Ovary (tissue), 9 donors: ENCODE data around the gene FECH. TPM values are rescaled to one million over a fixed set of nuclear protein-coding genes. Genes with fewer than 3 reads are reported as not detected.

Experiments
- DNase-seq, 5 donors: peaks; one replicate each; pipeline ENCODE4 v3.0.0-alpha.2; 2019 to 2020
- H3K27ac ChIP-seq, 2 donors: fragments of 200-600 bp; one replicate each; pipeline versions ENCODE4 v1.5.1 to v1.8.0; 2019 to 2022
- H3K27me3 ChIP-seq: fragments of 200-600 bp; one replicate; pipeline ENCODE4 v1.8.0; 2022
- H3K36me3 ChIP-seq: fragments of 200-600 bp; sonication (generic); one replicate; pipeline ENCODE4 v1.5.1; 2019
- H3K4me1 ChIP-seq: one replicate; pipeline ENCODE4 v1.8.1; 2013; ENCODE audit warnings: mild to moderate bottlenecking, moderate library complexity; ENCODE audit not compliant: insufficient read depth
- H3K4me3 ChIP-seq: fragments of 200-600 bp; sonication (generic); one replicate; pipeline ENCODE4 v1.5.1; 2017
- H3K9me3 ChIP-seq, 2 donors: fragments of 200-600 bp in 1 of 2; sonication (generic) in 1 of 2; one replicate each; pipeline versions ENCODE4 v1.5.1 to v1.8.1; 2013 to 2019; ENCODE audit warnings: mild to moderate bottlenecking in 1 of 2, moderate library complexity in 1 of 2
- EP300 ChIP-seq: sonication (generic); formaldehyde crosslinking; IDR thresholded peaks from one replicate; pipeline ENCODE4 v1.6.1; 2017; ENCODE audit warnings: antibody characterized with exemption
- POLR2A ChIP-seq: fragments of 450-650 bp; IDR thresholded peaks from one replicate; pipeline ENCODE4 v1.6.1; 2017; ENCODE audit warnings: antibody characterized with exemption, mild to moderate bottlenecking, moderate library complexity
- WGBS, 3 donors: extraction: QIAGEN DNeasy Blood & Tissue Kit in 1 of 3; methylation state at CpG; one replicate each; pipeline versions ENCODE4 v1.1.5 to v1.1.7; 2013 to 2017; 5-methylcytosine and 5-hydroxymethylcytosine counted together
- intact Hi-C, 4 donors: fragments of 100-400 bp; cut with DNase I; formaldehyde crosslinking; loops; one replicate each; pipeline versions ENCODE4 v1.11.0 to v1.15.1; 2022 to 2023
- polyA plus RNA-seq, 2 donors: library from polyadenylated mRNA; stranded (reverse); fragments of 200-250 nt in 1 of 2; fragments of 350-450 nt in 1 of 2; fragmentation: Illumina TruSeq in 1 of 2; extraction: RNeasy Lipid Tissue Mini Kit (QIAGEN cat#74804) in 1 of 2; gene quantifications; one replicate each; pipeline ENCODE4 v1.2.3, GENCODE V29; 2013 to 2014
- total RNA-seq, 7 donors: library from RNA; depleted of rRNA in 2 of 7; stranded (reverse); fragments of >200 nt in 2 of 7; fragmentation: NEBNext Ultra II Directional in 3 of 7; extraction: Animal tissue kit (Norgen Biotek cat#: 25700) in 3 of 7; gene quantifications; one replicate each; pipeline versions ENCODE4 v1.1.0 to v1.2.4, GENCODE V29; 2016 to 2023
- TF ChIP-seq, protein P1 (sequence below), 3 donors: fragments of 450-650 bp in 2 of 3; fragments of 200-600 bp in 1 of 3; IDR thresholded peaks; one replicate each; pipeline versions ENCODE4 v1.5.1 to v1.8.0; 2016 to 2022; ENCODE audit warnings: antibody characterized with exemption in 3 of 3, mild to moderate bottlenecking in 1 of 3
- donor health status: DM: no; HTN: no; CAD: no; lungs with moderate emphysema.
- donor health status: DM: no; HTN: no; CAD: no.
- donor health status: Bipolar disorder and iron deficiency.
- donor health status: DM: yes; HTN: yes; CAD: no.
- donor health status: DM: no; HTN: no; CAD: no.
- donor health status: DM: yes; HTN: yes; CAD: no.

The FECH gene
- total and polyA plus RNA-seq, 9 donors, result 10.0 to 35.8 (median 19.4) TPM

- Histone ChIP-seq H3K27ac (no peak overlapping the region), H3K4me3 (no peak overlapping the region), H3K27me3 (no peaks in the 10 kb centered on the region), H3K36me3 (no peaks in the 10 kb centered on the region), H3K4me1 (no peaks in the 10 kb centered on the region), H3K9me3 (no peaks in the 10 kb centered on the region)
- intact Hi-C loops, result no loop called here
- no peak for DNase-seq
- WGBS, 3 donors, result 63 to 66% (median 64%) methylated on average over 8 of the region's 8 CpGs
- TF ChIP-seq, protein P1, sequence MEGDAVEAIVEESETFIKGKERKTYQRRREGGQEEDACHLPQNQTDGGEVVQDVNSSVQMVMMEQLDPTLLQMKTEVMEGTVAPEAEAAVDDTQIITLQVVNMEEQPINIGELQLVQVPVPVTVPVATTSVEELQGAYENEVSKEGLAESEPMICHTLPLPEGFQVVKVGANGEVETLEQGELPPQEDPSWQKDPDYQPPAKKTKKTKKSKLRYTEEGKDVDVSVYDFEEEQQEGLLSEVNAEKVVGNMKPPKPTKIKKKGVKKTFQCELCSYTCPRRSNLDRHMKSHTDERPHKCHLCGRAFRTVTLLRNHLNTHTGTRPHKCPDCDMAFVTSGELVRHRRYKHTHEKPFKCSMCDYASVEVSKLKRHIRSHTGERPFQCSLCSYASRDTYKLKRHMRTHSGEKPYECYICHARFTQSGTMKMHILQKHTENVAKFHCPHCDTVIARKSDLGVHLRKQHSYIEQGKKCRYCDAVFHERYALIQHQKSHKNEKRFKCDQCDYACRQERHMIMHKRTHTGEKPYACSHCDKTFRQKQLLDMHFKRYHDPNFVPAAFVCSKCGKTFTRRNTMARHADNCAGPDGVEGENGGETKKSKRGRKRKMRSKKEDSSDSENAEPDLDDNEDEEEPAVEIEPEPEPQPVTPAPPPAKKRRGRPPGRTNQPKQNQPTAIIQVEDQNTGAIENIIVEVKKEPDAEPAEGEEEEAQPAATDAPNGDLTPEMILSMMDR (IDR thresholded peaks at IDR 0.05), result no peak
- TF ChIP-seq EP300 (no peak), POLR2A (no peak)
Measured at GRCh38 chr18:57544936-57545660, 41.4 kb downstream of the FECH start.

GRCh38 chr18:57543560-57543959, 42.9 kb downstream of the FECH start:
- H3K4me1 ChIP-seq, result no peaks in the 10 kb centered on the region
- 72 to 83% (median 82%) methylated on average over 8 of the region's 8 CpGs for WGBS, 3 donors
- intact Hi-C loops, result no loop called here

GRCh38 chr18:57542812-57543427, 43.6 kb downstream of the FECH start:
- intact Hi-C loops, result no loop called here
- TF ChIP-seq EP300 (no peak), POLR2A (no peak)
- TF ChIP-seq, protein P1 (IDR thresholded peaks at IDR 0.05), result no peak
- no peak for DNase-seq
- no peaks in the 10 kb centered on the region for H3K4me1 ChIP-seq
- H3K9me3 ChIP-seq, result no peaks in the 10 kb centered on the region
- H3K4me3 ChIP-seq, result no peak overlapping the region
- H3K27ac ChIP-seq, result no peak overlapping the region
- no peaks in the 10 kb centered on the region for H3K27me3 ChIP-seq
- 64 to 71% (median 66%) methylated on average over 17 of the region's 17 CpGs for WGBS, 3 donors
- H3K36me3 ChIP-seq, result no peaks in the 10 kb centered on the region

More at GRCh38 chr18:57543560-57543959, 42.9 kb downstream of the FECH start:
- no peak for DNase-seq
- H3K9me3 ChIP-seq, result no peaks in the 10 kb centered on the region
- TF ChIP-seq EP300 (no peak), POLR2A (no peak)
- TF ChIP-seq, protein P1 (IDR thresholded peaks at IDR 0.05), result no peak
- no peak overlapping the region for H3K4me3 ChIP-seq
- no peaks in the 10 kb centered on the region for H3K36me3 ChIP-seq
- no peak overlapping the region for H3K27ac ChIP-seq
- no peaks in the 10 kb centered on the region for H3K27me3 ChIP-seq

GRCh38 chr18:57542126-57542525, 44.4 kb downstream of the FECH start:
- TF ChIP-seq POLR2A (no peak), EP300 (no peak)
- TF ChIP-seq, protein P1 (IDR thresholded peaks at IDR 0.05), result no peak
- Histone ChIP-seq H3K9me3 (no peaks in the 10 kb centered on the region), H3K4me3 (no peak overlapping the region), H3K4me1 (no peaks in the 10 kb centered on the region), H3K27ac (no peak overlapping the region), H3K36me3 (no peaks in the 10 kb centered on the region), H3K27me3 (no peaks in the 10 kb centered on the region)
- WGBS, 3 donors, result 26 to 35% (median 34%) methylated on average over 4 of the region's 4 CpGs
- intact Hi-C loops, result no loop called here
- no peak for DNase-seq
